BE2C (cell line): ENCODE results near the gene GOLM1.

ENCODE experiments used
- DNase-seq: peaks from one replicate; pipeline ENCODE4 v3.0.0-alpha.2; 2020
- H3K27me3 ChIP-seq: fragments of 250-450 bp; sonication (Bioruptor Pico); 2 replicates; pipeline ENCODE4 v1.5.1; 2020; ENCODE audit warnings: mild to moderate bottlenecking
- H3K36me3 ChIP-seq: fragments of 250-450 bp; sonication (Bioruptor Pico); 2 replicates; pipeline ENCODE4 v1.5.1; 2020; ENCODE audit warnings: mild to moderate bottlenecking
- H3K4me1 ChIP-seq: fragments of 250-450 bp; sonication (Bioruptor Pico); 2 replicates; pipeline ENCODE4 v1.5.1; 2020
- H3K4me3 ChIP-seq: 2 replicates; pipeline ENCODE4 v1.5.1; 2011; ENCODE audit warnings: low read depth, low read length
- H3K9me3 ChIP-seq: fragments of 250-450 bp; sonication (Bioruptor Pico); 2 replicates; pipeline ENCODE4 v1.5.1; 2020
- TF ChIP-seq, protein P1 (sequence below): IDR thresholded peaks from 2 replicates; pipeline ENCODE4 v1.5.1; 2012; ENCODE audit warnings: mild to moderate bottlenecking, low read depth, low read length

The GOLM1 gene

DNA sequence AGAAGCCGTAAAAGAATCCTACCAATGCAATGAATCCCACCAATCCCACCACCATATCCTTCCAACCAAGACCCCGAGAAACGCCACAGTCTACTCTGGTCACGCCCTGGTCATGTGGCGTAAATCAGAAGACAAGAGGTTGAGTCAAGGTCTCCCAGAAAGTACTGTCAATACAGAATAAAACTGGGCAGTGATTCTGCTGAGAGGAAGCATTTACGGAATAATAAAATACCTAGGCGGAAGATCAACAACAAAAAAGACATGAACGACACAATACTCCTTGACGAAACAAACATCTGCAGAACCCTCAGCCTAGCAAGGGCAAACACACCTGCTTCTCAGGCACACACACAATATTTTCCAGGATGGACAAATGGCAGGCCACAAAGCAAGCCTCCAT, 62.8 kb downstream of the GOLM1 start:
- Histone ChIP-seq H3K4me1 (no peaks in the 10 kb centered on the region), H3K4me3 (no peak overlapping the region), H3K9me3 (no peaks in the 10 kb centered on the region), H3K36me3 (peaks cover 41% of the 10 kb centered on the region), H3K27me3 (no peaks in the 10 kb centered on the region)
- TF ChIP-seq, protein P1, sequence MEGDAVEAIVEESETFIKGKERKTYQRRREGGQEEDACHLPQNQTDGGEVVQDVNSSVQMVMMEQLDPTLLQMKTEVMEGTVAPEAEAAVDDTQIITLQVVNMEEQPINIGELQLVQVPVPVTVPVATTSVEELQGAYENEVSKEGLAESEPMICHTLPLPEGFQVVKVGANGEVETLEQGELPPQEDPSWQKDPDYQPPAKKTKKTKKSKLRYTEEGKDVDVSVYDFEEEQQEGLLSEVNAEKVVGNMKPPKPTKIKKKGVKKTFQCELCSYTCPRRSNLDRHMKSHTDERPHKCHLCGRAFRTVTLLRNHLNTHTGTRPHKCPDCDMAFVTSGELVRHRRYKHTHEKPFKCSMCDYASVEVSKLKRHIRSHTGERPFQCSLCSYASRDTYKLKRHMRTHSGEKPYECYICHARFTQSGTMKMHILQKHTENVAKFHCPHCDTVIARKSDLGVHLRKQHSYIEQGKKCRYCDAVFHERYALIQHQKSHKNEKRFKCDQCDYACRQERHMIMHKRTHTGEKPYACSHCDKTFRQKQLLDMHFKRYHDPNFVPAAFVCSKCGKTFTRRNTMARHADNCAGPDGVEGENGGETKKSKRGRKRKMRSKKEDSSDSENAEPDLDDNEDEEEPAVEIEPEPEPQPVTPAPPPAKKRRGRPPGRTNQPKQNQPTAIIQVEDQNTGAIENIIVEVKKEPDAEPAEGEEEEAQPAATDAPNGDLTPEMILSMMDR = no peak
- no peak for DNase-seq

DNA sequence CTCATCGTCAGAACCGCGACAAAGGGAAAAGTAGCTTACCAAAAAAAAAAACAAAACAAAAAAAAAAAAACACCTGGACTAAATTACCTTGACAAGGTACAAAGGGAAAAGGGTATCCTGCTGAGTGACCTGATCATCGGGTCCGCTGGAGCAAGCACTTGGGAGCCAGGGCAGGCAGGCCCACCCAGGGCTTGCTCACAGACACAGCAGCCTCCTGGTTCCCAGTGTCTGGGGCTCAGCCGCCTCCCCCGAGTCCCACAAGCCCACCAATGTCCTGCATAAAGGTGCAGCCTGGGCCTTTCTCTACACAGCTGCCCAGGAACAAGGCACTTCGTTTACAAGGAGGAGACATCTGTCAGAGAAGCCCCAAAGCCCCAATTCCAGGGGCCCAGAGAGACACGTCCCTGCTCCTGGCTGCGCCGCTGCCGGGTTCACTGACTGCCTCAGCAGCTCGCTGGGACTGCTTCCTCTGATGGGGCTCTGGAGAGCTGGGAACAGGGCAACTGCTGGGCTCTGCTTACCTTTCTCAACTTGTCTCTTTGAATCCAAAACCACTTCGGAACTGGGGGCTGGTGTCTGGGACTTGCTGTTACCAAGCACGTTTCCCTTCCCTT, 63.4 kb downstream of the GOLM1 start:
- Histone ChIP-seq H3K9me3 (no peaks in the 10 kb centered on the region), H3K4me3 (no peak overlapping the region), H3K36me3 (peaks cover 47% of the 10 kb centered on the region), H3K27me3 (no peaks in the 10 kb centered on the region), H3K4me1 (no peaks in the 10 kb centered on the region)
- no peak for DNase-seq
- TF ChIP-seq, protein P1 = no peak

DNA sequence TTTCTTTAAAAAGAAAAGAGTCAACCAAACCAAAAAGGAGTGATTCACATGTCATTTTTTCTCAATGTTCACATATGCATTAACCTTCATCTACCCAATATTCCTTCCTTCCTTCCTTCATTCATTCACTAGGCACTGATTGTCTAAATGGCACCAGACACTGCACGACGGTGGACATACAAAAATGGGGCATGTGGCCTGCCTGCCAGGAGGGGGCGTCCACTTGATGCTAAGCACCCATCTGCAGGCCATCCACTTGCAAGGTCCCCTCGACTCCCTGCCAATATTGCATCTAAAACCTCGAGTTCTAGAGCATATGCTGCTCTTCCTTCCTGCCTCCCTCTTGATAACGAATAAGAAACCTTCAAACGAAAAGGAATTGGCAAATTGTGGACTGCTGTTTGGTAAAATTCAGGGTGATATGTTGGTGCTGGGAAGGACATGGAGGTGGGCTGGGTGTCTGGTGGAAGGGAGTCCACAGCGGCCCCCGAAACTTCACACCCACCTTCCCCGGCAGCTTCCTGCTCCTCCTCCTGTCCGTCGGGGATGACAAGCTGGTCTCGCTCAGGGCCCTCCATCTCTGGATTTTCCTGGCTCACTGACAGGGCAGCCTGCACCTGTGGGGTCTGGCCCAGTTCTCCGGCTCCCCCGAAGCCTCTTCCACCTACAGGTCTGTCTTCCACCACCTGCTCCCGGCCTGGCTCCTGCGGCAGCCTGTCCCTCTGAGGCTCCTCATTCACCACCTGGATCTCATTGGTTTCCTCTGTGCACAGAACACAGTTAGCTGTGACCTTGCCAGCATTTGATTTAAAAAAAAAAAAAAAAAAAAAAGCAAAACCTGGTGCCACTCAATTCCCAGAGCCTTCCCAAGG, 64.3 kb downstream of the GOLM1 start:
- TF ChIP-seq, protein P1 = peak; percentile 83
- DNase-seq = peak; percentile 74
- no peaks in the 10 kb centered on the region for H3K27me3 ChIP-seq
- H3K4me3 ChIP-seq = no peak overlapping the region
- peaks cover 49% of the 10 kb centered on the region for H3K36me3 ChIP-seq
- no peaks in the 10 kb centered on the region for H3K9me3 ChIP-seq
- no peaks in the 10 kb centered on the region for H3K4me1 ChIP-seq

DNA sequence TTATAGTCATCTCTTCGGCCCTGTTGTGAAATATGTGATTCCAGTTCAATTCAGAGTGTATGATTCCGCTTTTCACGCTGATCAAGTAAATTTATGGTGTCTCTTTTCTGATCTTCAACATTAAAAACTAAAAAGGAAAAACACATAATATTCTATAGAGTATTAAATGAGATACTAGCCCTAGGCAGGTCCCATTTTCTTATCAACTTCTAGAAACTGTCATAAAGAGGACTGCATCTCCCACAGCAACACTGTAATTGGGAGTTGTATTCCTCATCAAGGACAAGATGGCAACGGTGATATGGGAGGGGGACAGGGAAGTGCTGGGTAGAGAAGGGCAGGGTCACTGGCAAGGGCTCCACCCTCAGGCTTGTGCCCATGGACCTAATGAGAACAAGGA, 71.6 kb downstream of the GOLM1 start:
- H3K36me3 ChIP-seq = peaks cover 68% of the 10 kb centered on the region
- peaks cover 6% of the 10 kb centered on the region for H3K4me1 ChIP-seq
- TF ChIP-seq, protein P1 = no peak
- H3K9me3 ChIP-seq = no peaks in the 10 kb centered on the region
- H3K27me3 ChIP-seq = no peaks in the 10 kb centered on the region
- no peak overlapping the region for H3K4me3 ChIP-seq
- DNase-seq = no peak

DNA sequence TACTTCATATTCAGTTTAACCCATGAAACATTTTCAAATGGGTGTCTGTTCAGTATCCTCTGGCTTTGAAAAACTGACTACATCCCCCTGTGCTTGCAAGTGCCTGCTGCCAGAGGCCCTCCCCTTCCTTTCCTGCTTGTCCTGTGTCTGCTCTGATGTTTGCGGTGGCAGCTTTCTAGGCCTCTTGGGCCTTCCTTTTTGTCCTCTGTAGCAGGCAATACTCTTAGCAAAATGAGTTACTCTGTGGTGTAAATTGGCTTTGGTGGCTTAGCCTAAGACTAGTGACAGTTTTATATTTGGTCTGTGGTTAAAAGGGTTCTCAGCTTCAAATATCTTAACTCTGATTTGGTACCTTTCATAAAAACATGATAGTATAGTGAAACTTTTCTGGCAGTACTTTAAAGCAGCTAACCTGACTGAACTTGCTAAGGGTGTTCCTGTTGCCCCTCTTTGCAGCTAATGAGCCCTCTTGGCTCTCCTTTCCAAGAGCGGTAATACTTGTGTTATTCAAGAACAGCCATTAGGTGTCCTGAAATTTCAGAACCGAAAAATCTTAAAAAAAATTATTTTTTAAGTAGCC, 76.6 kb downstream of the GOLM1 start:
- DNase-seq = no peak
- TF ChIP-seq, protein P1 = no peak
- no peaks in the 10 kb centered on the region for H3K4me1 ChIP-seq
- no peaks in the 10 kb centered on the region for H3K9me3 ChIP-seq
- H3K27me3 ChIP-seq = no peaks in the 10 kb centered on the region
- no peak overlapping the region for H3K4me3 ChIP-seq
- peaks cover 81% of the 10 kb centered on the region for H3K36me3 ChIP-seq

DNA sequence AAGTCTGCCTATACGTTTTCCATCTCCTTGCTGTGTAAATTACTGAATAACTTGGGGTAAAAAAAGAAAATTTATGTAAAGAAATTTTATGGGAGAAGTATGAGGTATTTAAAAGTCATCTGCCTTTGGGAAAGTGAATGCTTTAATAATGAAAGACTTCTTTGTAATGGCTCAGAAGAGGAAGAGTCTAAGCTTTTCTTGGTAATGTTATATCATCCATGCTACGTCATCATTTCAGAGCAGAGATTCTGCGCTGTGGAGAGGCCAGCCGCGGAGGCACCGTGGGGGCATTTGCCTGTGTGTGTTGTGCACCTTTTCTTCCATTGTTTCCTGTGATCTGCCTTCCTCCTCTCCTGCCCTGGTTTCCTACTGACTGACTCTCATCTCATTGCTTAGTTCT, 78.2 kb downstream of the GOLM1 start:
- Histone ChIP-seq H3K4me1 (no peaks in the 10 kb centered on the region), H3K36me3 (peaks cover 79% of the 10 kb centered on the region), H3K9me3 (no peaks in the 10 kb centered on the region), H3K27me3 (no peaks in the 10 kb centered on the region), H3K4me3 (no peak overlapping the region)
- TF ChIP-seq, protein P1 = no peak
- no peak for DNase-seq
